WI38 (cell line): ENCODE measurements around the gene LMBR1.
"Not testable (repeated sequence)": the region's sequence is repeated elsewhere in the genome, so short reads cannot be mapped to it uniquely, and the experiment has no call there.

Experiments used
- H3K4me3 ChIP-seq: 2 replicates; pipeline ENCODE4 v1.5.1; 2011; ENCODE audit warnings: low read depth, mild to moderate bottlenecking, control low read depth, low read length
- CTCF ChIP-seq: IDR thresholded peaks from 2 replicates; pipeline ENCODE4 v1.5.1; 2012; ENCODE audit warnings: low read depth, mild to moderate bottlenecking, control low read depth, low read length

The LMBR1 gene

GRCh38 chr7:156854654-156855053 lies 38.3 kb downstream of the LMBR1 start:
- H3K4me3 ChIP-seq = no peak overlapping the region
- TF ChIP-seq CTCF = no peak

- no peak for TF ChIP-seq CTCF
- no peak overlapping the region for H3K4me3 ChIP-seq
Measured at GRCh38 chr7:156848979-156849378, 44.0 kb downstream of the LMBR1 start.

- no peak for TF ChIP-seq CTCF
- no peak overlapping the region for H3K4me3 ChIP-seq
Measured at GRCh38 chr7:156845379-156846101, 47.4 kb downstream of the LMBR1 start.

GRCh38 chr7:156843582-156843981 lies 49.4 kb downstream of the LMBR1 start:
- not testable (repeated sequence) for H3K4me3 ChIP-seq

GRCh38 chr7:156843157-156843556 lies 49.8 kb downstream of the LMBR1 start:
- TF ChIP-seq CTCF = no peak
- no peak overlapping the region for H3K4me3 ChIP-seq

GRCh38 chr7:156842740-156843140 lies 50.2 kb downstream of the LMBR1 start:
- no peak overlapping the region for H3K4me3 ChIP-seq
- TF ChIP-seq CTCF = no peak

GRCh38 chr7:156842317-156842716 lies 50.7 kb downstream of the LMBR1 start:
- no peak for TF ChIP-seq CTCF

GRCh38 chr7:156841497-156841896 lies 51.5 kb downstream of the LMBR1 start:
- no peak for TF ChIP-seq CTCF
- H3K4me3 ChIP-seq = no peak overlapping the region

More at GRCh38 chr7:156842317-156842716, 50.7 kb downstream of the LMBR1 start:
- H3K4me3 ChIP-seq = no peak overlapping the region
